NCI-H1417 (cell line): Measurements from ENCODE around the gene HBEGF.
"Not testable (repeated sequence)": the region's sequence is repeated elsewhere in the genome, so short reads cannot be mapped to it uniquely, and the experiment has no call there.

Experiments
- DNase-seq, 3 experiments: peaks; one replicate each; lab custom pipeline; 2025; lab: John Stamatoyannopoulos, UW

The HBEGF gene

DNA sequence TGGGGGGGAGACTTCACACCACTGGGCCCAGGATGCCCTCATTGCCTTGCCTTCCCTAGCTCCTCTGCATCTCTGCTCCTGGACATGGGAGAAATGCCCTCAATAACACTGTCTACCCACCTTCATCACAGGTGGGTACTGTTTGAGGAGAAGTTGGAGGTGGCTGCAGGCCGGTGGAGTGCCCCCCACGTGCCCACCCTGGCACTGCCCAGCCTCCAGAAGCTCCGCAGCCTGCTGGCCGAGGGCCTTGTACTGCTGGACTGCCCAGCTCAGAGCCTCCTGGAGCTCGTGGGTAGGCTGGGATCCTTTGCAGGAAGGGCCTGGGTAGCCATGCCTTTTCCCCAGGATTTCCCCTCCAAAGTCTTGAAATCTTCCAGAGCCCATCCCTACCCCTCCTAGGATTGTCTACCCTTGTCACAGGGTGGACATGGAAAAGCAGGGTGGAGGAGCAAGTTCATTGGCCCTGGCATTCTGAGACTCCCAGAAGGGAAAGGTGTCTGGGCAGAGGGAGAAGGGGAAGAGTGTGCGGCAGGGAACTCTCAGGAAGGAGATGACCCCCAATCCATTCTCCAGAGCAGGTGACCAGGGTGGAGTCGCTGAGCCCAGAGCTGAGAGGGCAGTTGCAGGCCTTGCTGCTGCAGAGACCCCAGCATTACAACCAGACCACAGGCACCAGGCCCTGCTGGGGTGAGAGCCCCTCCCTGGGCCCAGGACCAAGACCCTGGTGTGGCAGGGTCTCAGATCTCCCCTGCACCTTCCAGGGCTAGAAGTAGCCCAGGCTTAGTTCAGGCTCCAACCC lies 14.5 kb upstream of the HBEGF start:
- DNase-seq: no peak

DNA sequence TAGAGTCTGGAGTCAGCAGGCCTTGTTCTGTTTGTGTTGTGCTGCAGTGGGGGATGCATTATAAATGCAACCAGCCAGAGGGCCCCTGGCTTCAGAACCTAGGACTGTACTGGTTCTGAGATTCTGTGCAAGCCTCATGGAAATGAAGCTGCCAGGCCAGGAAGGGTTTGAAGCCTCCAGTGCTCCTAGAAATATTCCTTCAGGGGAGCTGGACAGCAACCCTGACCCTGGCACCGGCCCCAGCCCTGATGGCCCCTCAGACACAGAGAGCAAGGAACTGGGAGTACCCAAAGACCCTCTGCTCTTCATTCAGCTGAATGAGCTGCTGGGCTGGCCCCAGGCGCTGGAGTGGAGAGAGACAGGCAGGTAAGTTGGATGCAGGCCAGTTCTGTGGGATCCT lies 13.7 kb upstream of the HBEGF start, which contains the start of gene SLC4A9:
TSS of gene SLC4A9 (plus strand) at position 94 of the 400 bp plus-strand sequence. CDS start at position 137, 43 bp downstream.
- no peak for DNase-seq

DNA sequence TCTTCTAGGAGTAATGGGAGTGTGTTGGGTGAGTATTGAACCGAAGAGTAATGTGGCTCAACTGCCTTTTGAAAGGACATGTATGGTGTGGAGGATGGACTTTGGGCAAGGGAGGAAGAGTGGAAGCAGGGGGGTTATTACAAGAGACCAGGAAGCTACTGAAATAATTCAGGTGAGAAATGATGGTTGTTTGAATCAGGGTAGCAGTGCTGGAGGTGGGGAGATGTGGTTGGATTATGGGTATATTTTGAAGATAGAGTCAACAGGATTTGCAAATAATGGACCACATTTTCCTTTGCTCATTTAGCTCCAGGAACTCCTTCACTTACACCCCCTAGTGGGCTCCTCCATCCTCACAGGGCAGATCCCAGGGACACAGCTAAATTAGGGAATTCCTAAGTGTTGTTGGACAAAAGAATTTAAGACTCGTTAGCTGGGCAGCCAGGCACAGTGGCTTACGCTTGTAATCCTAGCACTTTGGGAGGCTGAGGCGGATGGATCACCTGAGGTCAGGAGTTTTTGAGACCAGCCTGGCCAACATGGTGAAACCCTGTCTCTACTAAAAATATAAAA lies 12.4 kb upstream of the HBEGF start:
- peak in 1 of 3 experiments; percentile 7 for DNase-seq

DNA sequence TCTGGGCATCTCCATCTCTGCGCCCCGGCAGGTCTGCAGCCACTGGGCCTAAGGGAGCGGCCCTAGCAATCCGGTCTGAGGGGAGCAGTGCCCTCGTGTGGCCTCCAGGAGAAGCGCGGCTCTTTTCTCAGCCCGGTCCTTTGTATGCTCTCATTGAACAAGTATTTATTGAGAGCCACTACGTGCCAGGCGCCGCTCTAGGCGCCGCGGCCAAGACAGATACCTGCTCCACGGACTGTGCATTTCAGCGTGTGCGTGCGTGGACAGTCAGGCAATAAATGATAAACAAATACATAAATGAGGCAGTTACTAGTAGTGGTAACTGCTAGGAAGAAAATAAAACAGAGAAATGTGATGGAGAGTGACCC lies 11.3 kb upstream of the HBEGF start:
- peak; percentile 52 to 81 (median 74) for DNase-seq

DNA sequence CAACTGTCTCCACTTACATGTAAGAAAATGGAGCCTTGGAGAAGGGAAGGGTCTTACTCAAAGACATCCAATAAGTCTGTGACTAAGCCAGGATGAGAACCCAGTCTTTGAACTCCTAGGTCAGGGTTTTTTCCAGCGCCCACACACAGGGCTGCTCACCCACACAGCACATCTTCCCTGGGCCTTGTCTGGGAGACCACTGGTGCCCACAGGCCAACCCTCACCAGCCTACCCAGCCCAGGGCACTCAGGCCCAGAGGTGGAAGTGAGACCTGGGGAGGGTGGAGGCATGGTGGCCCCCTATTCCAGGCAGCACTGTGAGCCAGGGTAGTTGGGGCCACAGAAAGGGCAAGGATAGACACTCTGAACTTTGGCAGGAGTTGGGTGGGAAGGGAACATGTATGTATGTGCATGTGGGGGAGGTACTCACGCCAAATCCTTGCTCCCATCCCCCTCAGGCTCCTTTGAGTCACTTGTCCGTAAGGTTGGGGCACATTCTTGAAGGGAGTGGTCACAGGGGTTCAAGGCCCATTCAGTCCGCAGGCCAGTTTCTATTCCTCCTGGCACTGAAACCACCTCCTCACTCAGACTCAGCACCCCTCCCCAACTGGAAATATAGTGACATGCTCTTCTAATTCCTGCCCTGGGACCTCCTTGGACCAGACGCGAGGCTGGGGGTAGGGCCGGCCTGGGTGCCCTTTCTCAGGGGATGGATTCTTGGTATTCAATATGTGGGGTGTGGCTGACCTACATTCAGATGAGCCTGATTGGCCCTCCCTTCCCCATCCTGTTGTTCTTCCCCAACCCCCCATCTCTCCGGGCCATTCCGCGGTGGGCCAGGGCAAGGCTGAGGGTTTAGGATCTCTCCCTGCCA lies 10.7 kb upstream of the HBEGF start:
- DNase-seq: no peak

DNA sequence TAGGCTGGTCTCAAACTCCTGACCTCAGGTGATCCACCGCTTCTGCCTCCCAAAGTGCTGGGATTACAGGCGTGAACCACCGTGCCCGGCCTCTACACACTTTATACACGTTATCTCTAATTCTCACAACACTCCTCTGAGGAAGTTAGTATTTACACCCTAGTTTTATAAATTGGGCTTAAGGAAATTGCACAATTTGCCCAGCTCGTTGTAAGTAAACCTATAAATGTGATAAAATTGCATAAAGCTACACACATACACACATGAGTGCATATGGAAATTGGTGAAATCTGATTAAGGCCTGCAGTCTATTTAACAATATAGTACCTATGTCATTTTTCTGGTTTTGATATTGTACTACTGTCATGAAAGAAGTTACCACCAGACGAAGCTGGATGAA lies 9.1 kb upstream of the HBEGF start:
- DNase-seq: no peak

DNA sequence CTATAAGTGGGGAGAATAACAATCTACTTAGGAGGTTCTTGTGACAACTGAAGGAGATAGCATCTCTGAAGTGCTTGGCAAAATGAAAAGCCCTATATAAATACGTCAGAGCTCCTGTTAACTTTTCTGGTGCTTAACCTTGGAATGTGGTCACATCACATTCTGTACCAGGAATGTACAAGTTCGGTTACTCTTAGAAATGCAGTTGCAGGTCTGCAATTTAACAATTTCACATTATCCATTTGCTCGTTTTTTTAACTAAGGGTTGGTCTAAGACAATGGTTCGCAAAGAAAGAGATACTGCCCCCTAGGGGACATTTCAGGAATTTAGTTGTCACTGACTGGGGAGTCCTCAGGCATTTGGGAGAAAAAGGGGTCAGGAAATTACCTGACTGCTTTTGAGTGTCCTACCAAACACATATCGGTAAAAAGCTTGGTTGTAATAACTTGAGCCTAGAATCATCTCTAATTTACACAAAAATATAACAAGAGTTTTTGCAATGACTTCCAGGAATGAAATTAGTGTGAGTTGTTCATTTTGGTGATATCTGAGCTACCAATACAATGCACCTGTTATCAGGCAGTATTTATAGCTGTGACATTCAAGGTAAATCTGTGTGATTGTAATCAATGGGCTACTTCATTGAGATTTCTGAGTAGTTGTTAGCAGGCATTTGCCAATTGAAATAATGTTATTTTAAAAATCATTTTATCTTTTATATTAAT lies 5.4 kb upstream of the HBEGF start:
- peak; percentile 19 to 77 (median 68) for DNase-seq

DNA sequence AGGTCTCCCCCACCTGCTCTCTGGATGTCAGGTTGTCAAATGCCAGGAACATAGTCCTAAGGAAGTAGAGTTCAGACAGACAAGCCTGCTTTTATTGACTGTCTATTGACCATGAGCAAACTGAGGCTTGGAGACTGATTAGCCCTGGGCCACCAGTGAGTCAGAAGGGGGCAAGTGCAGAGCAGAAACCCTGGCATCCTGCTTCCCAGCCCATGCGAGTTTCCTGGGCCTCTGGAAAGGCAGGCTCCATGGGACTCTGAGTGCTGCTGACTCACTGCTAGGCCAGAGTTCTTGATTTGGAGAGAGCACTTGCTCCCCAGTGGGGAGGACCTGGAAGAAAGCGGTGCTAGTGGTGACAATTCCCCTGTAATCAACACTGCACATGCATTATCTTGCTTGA lies 2.8 kb upstream of the HBEGF start:
- DNase-seq: no peak

DNA sequence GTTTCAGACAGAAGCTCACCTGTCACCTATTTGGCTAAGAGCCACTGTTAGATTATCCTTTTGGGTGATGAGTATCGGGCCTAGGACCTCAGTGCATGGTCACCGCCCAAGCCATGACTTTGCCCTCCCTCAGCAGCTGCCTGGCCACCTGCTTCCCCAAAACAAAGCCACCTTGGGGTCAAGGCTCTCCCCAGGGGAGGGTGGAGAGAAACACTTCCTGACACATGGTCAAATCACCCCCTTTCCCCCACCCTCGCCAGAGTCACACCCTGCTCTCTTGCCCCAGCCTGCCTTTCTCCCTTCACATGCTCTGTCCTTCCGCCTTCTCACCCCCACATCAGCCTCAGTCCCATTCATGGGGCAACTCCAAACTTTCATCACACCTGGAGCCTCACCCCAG lies 1.7 kb upstream of the HBEGF start:
- no peak for DNase-seq

DNA sequence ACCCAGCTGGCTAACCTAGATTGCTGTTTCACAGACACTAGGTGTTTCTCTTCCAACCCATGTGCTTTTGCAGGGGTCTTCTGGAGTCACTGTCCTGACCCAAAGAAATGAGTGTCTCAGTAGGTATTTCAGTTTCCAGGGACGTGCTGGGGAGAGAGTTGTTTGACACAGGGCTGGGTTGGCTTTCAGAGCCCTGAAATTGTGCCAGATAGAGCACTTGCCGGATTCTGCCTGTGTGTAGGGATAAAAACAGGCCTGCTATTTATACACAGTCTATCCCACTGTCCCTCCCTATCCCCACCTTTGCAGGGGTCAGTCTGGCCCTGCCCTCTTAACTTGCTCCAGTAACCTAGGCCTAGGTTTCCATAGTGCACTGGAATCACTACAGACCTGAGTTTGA lies 957 bp upstream of the HBEGF start:
- DNase-seq: no peak

DNA sequence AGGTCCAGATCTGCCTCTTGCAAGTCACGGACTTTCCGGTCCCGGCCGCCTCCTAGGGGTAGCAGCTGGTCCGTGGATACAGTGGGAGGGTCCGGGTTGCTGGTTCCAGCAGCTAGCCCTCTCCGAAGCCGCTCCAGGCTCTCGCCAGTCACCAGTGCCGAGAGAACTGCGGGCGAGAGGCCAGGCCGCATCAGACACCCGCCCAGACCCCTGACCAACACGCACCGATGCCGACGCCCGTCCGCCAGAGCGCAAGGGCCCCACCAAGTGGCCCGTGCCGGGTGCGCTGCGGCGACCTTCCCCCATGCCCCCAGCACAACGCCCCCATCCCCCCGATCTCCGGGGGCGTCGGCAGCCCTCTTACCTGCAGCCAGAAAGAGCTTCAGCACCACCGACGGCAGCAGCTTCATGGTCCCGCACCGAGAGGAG lies 470 bp downstream of the HBEGF start:
- no peak for DNase-seq

DNA sequence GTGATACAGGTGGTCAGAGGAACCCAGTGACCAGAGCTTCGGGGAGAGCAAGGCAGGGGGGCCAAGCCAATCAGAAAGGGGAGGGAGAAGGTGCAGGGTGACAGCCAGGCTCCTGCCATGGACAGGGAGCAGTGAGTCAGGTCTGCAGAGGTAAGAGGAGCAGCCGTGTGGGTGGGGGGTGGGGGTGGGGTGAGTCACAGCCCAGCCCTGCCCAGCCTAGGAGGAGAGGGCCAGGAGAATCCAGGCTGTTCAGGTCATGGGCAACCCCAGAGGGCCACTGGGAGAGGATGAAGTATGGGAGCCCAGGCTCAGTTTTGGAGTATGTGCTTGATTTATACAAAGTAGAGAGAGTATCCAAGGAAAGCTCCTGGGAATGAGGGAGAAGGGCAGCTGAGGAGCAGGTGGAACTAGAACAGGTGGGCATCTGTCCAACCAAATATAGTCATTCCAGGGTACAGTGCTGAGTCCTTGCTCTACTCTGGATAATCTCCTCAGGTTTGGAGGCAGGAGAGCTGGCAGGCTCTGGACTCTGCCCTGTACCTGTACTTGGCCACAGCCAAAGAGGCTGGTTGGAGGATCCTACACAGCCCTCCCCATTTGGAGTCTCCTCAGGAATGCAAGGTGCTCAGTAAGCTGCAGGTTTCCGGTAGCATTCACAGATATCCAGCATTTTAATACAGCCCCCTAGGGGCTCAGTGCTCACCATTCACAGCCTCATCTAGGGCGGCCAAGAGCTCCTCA lies 1.6 kb downstream of the HBEGF start:
- no peak for DNase-seq

DNA sequence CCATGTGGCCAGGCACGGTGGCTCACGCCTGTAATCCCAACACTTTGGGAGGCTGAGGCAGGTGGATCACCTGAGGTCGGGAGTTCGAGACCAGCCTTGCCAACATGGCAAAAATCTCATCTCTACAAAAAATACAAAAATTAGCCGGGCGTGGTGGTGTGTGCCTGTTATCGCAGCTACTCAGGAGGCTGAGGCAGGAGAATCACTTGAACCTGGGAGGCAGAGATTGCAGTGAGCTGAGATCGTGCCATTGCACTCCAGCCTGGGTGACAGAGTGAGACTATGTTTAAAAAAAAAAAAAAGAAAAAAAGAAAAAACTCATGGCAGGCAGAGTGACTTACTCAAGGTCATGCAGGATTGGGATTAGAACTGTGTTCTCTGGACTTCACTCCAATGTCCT lies 2.6 kb downstream of the HBEGF start:
- not testable (repeated sequence) for DNase-seq

DNA sequence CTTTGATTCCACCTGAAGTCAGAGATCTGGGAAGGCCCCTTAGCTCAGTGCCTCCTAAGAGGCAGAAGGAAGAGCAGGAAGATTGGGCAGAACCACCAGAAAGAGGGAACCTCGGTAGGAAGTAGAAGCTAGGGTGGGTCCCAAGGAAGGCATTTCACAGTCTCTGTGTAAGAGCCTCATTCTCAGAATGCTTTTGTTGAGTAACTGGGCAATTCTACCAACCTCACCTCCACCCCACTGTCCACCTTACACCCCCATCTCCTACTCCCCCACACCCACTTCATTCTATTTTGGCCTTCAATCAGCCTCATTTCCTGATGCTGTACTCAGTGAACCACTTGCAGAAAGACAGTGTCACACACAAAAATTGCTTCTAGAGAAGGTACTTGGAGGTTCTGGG lies 3.5 kb downstream of the HBEGF start:
- no peak for DNase-seq

DNA sequence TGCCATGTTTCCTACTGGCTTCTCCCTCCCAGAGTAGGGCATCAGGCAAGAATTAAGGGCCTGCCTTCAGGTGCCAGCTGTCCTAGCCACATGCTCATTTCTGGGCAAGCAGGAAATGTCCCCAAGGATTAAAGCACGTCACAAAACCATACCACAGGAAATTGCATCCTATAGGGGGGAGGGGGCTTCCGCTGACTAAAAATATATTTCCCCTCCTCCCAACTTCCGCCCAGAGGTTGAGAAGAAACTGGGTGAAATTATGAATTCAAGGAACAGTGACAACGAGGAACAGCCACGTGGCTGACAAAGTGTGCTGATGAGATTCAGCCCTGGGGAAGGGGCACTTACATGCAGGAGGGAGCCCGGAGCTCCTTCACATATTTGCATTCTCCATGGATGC lies 4.1 kb downstream of the HBEGF start:
- no peak for DNase-seq

DNA sequence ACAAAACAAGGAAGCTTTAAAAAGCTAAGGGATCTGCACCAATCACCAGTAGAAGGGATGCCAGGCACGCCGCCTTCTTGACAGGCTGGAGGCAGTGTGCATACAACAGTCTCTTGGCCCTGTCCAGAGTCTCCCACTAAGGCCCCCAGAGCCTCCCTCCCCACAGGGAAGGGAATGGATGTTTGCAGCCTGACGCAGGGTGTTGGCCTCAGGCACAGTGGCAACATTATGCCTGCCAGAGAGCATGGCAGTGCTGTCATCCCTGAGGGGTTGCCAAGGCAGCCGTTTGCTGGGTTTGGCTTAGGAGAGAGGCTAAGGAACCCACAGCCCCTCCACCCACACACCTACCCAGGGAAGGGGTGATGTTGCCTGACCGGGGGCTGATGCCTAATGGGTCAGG lies 4.8 kb downstream of the HBEGF start:
- no peak for DNase-seq

DNA sequence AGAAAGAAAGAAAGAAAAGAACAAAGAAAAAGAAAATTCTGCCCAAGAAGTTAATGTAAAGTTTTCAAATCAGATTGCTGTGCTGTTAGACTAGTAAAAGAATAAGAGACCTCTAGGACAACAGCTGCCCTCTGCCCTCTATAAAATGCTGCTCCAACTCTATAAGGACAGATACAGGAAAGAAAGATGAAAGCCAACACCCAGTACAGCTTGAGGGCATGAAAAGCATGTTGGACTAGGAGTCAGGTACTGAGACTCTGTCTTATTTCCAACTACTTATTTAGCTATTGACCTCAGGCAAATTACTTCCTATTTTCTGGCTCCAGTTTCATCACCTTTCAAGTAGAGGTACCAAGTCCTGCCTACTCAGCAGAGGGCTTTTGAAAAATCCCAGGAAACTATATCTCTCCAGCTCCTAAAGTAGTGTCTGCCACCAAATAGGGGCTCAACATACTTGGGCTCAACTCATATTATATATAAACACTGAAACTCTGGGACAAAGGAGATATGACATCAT lies 5.7 kb downstream of the HBEGF start:
- no peak for DNase-seq

DNA sequence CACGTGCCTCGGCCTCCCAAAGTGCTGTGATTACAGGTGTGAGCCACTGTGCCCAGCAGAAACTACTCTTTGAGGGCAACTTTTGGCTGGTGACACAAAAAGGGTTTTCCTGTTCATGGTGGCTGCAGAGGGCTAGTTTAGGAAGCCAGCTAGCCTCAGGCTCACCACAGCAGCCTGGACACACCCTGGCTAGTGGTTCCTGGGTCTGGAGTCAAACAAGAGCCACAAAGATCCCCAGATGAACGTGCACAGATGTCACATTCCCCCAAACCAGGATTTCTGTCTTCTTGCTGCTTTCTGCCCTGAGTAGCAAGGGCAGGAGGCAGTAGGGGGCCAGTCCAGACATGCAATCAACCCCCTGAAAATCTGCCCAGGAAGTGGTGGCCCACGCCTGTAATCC lies 6.8 kb downstream of the HBEGF start:
- no peak for DNase-seq

DNA sequence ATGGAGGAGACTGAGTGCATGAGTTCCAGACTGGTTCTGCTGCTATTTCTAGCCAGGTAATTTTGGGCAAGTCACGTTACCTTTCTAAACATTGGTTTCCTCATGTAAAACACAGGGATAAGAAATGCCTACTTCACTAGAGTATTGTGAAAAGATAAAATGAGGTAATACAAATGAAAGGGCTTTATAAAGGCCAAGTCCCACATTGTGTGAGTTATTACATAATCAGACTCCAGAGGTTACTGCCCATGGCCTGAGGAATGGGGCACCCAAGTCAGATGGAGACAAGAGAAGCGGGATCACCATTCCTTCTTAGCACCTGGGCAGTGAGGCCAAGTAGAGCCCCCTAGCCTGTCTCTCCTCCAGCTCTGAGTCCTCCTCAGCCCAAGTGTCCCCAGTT lies 7.5 kb downstream of the HBEGF start:
- no peak for DNase-seq

DNA sequence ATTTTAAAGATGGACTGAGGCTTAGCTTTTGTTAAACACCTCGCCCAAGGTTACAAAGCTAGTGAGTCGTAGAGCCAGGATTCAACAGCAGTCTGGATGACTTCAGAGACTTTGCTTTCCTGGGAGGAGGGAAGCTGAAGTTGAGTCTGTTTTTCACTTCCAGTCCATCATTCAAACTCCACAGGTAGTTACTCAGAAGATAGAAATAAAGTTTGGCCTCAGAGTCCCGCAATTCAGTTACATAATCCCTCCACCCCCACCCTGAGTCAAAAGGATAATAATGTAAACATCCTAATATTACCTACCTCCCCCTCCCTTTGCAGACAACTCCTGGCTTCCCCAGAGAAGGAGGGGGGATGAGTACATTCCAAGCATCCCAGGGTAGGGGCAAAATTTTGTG lies 8.1 kb downstream of the HBEGF start:
- DNase-seq: no peak

DNA sequence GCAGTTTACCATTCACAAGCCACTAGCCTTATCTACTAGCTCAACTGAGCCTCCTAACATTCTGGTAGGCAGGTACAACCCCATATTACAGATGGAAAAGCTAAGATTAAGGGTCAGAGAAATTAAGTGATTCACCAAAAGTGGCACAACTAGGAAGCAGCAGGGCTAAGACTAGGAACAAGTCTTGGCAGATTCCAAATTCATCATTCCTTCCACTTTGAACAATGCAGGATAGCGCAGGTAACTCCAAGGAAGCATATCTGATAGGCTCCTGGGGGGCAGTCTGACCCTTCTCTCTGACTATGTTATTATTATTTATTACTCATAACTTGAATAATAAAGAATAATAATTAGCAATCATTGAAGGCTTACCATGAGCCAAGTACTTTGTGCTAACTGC lies 8.5 kb downstream of the HBEGF start:
- DNase-seq: no peak
